Subcutaneous adipose tissue (tissue), 4 donors: ENCODE results near the gene JAM3. TPM values are rescaled to one million over a fixed set of nuclear protein-coding genes. Genes with fewer than 3 reads are reported as not detected.

Experiments used
- CTCF ChIP-seq: fragments of 450-650 bp; IDR thresholded peaks from one replicate; pipeline ENCODE4 v1.5.1; 2016; ENCODE audit warnings: low read depth, mild to moderate bottlenecking, control low read depth, antibody characterized with exemption, moderate library complexity
- total RNA-seq, 4 donors: library from RNA; depleted of rRNA; stranded (reverse); fragments of >200 nt; gene quantifications; one replicate each; pipeline ENCODE4 v1.1.0, GENCODE V29; 2016

The JAM3 gene
- total RNA-seq, 4 donors from 2014 or later: 14.2 to 18.3 (median 16.5) TPM

GRCh38 chr11:134120143-134120850, 51.4 kb downstream of the JAM3 start:
- no peak for TF ChIP-seq CTCF

- TF ChIP-seq CTCF: no peak
Observed at GRCh38 chr11:134120921-134121526, 52.2 kb downstream of the JAM3 start.

- no peak for TF ChIP-seq CTCF
Observed at GRCh38 chr11:134124660-134125451, 56.0 kb downstream of the JAM3 start.

- TF ChIP-seq CTCF: no peak
Observed at GRCh38 chr11:134125507-134125906, 56.6 kb downstream of the JAM3 start.

GRCh38 chr11:134126217-134126822, 57.4 kb downstream of the JAM3 start:
- TF ChIP-seq CTCF: no peak

- TF ChIP-seq CTCF: no peak
Observed at GRCh38 chr11:134131628-134132244, 62.9 kb downstream of the JAM3 start.
